ENCODE measurements around the gene ARID2.

ARID2 gene, protein sequence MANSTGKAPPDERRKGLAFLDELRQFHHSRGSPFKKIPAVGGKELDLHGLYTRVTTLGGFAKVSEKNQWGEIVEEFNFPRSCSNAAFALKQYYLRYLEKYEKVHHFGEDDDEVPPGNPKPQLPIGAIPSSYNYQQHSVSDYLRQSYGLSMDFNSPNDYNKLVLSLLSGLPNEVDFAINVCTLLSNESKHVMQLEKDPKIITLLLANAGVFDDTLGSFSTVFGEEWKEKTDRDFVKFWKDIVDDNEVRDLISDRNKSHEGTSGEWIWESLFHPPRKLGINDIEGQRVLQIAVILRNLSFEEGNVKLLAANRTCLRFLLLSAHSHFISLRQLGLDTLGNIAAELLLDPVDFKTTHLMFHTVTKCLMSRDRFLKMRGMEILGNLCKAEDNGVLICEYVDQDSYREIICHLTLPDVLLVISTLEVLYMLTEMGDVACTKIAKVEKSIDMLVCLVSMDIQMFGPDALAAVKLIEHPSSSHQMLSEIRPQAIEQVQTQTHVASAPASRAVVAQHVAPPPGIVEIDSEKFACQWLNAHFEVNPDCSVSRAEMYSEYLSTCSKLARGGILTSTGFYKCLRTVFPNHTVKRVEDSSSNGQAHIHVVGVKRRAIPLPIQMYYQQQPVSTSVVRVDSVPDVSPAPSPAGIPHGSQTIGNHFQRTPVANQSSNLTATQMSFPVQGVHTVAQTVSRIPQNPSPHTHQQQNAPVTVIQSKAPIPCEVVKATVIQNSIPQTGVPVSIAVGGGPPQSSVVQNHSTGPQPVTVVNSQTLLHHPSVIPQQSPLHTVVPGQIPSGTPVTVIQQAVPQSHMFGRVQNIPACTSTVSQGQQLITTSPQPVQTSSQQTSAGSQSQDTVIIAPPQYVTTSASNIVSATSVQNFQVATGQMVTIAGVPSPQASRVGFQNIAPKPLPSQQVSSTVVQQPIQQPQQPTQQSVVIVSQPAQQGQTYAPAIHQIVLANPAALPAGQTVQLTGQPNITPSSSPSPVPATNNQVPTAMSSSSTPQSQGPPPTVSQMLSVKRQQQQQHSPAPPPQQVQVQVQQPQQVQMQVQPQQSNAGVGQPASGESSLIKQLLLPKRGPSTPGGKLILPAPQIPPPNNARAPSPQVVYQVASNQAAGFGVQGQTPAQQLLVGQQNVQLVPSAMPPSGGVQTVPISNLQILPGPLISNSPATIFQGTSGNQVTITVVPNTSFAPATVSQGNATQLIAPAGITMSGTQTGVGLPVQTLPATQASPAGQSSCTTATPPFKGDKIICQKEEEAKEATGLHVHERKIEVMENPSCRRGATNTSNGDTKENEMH (N-terminal part only)

DNA sequence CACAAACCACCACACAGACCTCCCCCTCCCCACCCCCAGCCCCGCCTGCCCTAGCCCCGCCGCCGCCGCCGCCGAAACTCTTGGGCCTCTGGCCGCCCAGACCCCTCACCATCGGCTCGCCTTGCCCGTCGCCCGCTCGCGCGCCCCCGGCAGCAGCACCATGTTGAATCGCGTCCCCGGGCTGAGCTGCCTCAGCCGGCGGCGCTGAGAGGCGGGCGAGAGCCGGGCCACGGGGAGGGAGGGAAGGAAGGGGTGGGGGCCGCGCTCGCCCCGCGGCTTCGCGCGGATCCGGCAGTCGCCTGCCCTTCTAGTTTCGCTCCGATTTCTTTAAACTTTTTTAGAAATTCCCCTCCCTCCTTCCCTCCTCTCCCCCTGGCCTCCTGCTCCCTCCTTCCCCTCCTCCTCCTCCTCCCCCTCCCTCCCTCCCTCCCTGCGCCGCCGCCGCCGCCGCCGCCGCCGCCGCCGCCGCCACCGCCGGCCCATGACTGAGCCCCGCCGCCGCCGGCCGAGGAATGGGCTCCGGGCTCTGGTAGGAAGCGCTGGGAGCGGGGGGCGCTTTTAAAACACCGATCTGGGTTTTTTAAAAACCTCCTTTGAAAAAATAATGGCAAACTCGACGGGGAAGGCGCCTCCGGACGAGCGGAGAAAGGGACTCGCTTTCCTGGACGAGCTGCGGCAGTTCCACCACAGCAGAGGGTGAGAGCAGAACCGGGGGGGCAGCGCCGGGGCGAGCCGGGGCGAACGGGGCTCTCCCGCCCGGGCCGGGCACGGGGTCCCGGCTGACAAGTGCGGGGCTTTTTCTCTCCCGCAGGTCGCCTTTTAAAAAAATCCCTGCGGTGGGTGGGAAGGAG, at the start of gene ARID2:
TSS of gene ARID2 (plus strand) at position 474 of the 851 bp plus-strand sequence. CDS start at position 605, 131 bp downstream.
- in situ Hi-C loops (cut with MboI; ENCODE audit: low sequenced_read_pairs), result loop anchor here (25.0 kb wide), 1 partner anchor 567 kb away; no protein-coding TSS in a partner anchor

DNA sequence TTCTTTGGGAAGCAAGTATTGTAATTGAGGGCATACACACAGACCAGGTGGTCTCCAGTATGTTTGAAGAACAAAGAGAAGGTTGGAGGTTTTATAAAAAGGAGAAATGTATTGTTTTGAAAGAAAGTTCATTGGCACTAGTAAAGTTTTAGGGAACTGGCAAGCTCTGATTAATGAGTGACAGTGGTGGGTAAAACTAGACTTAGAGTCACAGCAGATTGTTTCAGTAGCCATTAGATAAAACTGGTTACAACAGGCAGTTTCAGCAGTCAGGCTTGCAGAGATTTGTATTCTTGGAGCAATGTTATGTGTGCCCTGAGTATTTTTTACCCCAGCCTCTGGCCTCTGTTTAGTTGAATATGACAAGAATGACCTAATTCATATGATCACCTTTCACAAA, 49.1 kb upstream of the ARID2 start:
- in situ Hi-C loops (cut with MboI; ENCODE audit: low sequenced_read_pairs), result no loop called here

DNA sequence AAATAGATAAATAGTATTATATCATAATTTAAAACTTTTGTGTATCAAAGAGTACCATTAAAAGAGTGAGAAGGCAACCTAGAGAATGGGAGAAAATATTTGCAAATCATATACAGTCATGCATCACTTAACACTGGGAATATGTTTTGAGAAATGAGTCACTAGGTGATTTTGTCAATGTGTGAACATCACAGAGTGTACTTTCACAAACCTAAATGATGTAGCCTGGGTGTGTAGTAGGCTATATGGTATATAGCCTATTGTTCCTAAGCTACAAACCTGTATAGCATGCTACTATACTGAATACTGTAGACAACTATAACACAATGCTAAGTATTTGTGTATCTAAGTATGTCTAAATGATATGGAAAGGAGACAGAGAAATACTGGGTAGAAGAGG, 48.0 kb upstream of the ARID2 start:
- in situ Hi-C loops (cut with MboI; ENCODE audit: low sequenced_read_pairs), result no loop called here

DNA sequence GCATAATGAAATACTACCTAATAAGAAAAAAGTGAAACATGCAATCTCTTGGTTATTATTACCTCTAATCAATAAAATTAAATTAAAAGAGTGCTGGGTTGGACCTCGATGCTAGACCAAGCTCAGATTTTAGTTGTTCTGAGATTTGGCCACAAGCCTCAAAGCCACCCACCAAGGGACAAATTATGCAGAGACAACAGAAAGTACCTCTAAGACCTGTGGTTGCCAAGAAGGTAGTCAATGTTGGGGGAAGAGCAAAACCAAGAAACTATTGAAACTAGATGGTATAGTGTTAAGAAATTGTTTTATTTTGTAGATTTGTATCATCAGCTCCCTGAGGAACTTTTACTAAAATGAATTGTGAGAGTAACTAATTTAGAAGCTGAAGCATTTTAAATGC, 43.8 kb upstream of the ARID2 start:
- in situ Hi-C loops (cut with MboI; ENCODE audit: low sequenced_read_pairs), result no loop called here

DNA sequence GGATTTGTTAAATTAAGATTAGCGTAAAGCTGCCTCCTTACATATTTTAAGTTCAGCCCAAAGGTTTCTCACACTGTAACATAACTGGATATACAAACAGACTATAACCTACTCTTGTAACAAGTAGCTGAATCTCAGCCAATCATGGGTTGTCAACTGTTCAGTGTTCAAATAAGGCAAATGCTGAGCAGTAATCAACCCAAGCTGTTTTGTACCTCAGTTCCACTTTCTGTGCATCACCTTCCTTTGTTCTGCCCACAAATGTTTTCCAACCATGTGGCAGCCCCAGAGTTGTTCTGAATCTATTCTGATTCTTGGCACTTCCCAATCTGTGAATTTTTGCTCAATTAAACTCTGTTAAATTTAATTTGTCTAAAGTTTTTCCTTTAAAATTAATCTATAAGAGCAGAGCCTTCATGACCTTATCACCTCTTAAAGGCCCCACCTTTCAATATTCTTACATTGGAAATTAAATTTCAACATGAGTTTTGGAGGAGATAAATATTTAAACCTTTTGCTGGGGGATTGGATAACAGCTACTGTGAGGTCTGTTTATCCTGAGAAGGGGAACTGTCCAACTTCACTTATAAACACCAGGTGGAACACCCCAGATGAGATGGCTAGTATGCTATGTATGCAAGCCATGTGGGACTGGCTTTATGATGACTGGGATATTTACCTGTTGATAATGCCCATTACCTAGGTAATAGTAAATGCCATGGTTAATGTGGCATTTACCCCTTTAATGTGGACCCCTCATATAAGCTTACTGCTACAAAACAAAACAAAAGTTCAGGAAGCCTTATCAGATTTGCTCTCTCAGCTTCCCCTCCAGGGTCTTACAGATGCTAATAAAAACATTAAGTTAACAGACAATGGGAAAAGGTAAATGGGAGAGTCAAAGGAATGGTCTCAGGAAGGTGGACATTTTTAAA, 42.2 kb upstream of the ARID2 start:
- in situ Hi-C loops (cut with MboI; ENCODE audit: low sequenced_read_pairs), result no loop called here

DNA sequence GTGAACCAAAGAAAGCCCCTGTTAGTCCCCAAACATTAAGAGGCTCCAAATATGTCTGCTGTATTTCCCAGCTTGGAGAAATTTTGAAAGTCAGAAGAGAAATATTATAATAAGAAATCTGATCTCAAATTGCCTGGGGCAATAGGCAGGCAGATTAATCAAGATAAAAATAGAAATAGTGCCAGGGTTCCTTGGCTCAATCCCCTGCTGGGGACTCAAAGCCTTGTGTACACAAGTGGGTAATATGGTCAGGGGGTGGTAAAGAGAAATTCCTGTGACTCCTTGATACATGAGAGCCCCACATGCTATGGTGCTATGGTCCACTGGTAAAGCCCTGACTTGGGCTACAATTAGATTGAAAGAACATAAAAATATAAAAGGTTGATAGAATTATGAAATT, 41.3 kb upstream of the ARID2 start:
- in situ Hi-C loops (cut with MboI; ENCODE audit: low sequenced_read_pairs), result no loop called here

DNA sequence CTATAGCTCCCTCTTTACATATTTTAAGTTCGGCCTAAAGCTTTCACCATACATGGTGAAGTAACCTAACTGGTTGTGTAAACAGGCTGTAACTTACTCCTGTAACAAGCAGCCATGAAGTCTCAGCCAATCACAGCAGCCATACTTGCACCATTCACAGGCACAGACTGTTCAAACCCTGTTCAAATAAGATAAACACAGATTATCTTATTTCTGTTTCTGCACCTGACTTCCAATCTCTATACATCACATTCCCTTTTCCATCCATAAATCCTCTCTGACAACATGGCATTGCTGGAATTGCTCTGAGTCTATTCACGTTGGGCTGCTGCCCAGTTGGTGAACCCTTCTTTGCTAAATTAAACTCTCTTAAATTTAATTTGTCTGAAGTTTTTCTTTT, 34.5 kb upstream of the ARID2 start:
- in situ Hi-C loops (cut with MboI; ENCODE audit: low sequenced_read_pairs), result no loop called here

DNA sequence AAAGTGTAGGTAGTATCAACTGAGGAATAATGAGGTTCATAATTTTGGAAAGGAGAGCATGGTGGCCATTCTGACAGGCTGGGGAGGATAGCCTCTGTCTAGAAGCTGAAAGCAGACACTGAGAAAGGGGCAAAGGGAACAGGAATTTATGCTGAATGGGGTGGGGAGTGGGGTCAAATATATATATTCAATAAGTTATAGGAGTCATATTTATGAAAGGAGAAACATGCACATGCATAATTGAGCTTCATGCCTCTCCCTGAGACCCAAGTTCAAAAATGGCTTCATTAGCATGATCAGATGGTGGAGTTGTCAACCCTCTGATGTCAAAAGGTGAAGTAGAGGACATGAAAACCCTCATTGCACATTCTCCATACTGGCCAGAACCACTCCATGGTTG, 33.9 kb upstream of the ARID2 start:
- in situ Hi-C loops (cut with MboI; ENCODE audit: low sequenced_read_pairs), result no loop called here

DNA sequence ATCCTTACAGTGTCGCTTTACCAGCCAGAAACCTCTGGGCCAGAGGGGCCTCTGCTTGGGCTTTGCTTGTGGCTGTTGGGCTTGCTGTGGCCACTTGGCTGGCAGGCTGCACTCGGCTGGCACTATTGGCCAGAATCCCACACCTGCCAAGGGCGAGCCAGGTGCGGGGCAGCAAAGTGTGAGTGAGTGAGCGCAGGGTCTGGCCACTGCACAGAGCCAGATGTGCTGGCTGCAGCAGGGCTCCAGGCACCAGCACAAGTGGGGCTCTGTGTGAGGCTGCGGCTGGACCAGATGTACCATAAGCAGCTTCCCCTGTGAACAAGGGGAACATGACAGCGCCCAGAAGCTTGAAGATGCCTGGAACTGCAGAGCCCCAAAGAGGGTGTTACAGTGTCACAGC, 33.5 kb upstream of the ARID2 start:
- in situ Hi-C loops (cut with MboI; ENCODE audit: low sequenced_read_pairs), result no loop called here

DNA sequence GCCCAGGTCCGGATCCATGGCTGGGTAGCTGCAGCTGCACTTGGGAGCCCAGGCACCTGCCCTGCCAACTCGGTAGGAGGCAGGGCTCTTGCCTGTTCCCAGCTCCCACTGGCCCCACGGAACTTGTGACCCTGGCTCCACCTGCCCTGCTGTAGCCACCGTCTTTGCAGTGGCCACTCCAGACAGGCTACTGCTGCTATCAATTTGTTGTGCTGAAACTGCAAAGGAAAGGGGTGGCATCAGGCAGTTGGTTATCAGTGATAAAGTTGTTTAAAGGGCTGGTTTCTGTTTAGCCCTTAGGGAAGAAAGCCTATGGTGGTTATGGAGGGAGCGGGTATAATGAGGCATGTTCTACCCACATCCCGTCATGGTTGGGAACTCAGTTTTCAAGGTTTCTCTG, 32.1 kb upstream of the ARID2 start:
- in situ Hi-C loops (cut with MboI; ENCODE audit: low sequenced_read_pairs), result no loop called here

DNA sequence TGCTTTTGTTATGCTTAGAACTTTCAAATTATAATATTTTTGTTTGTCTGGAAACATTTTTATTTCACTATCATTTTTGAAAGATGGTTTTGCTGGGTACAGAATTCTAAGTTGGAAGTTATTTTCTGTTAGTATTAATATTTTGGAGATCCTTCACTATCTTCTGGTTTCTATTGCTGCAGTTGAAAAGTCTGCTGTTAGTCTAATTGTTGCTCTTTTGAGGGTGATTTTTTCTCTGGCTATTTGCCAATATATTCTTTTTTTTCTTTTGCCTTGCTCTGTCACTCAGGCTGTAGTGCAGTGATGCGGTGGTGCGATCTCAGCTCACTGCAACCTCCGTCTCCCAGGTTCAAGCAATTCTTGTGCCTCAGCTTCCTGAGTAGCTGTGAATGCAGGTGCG, 28.2 kb upstream of the ARID2 start:
- in situ Hi-C loops (cut with MboI; ENCODE audit: low sequenced_read_pairs), result no loop called here

DNA sequence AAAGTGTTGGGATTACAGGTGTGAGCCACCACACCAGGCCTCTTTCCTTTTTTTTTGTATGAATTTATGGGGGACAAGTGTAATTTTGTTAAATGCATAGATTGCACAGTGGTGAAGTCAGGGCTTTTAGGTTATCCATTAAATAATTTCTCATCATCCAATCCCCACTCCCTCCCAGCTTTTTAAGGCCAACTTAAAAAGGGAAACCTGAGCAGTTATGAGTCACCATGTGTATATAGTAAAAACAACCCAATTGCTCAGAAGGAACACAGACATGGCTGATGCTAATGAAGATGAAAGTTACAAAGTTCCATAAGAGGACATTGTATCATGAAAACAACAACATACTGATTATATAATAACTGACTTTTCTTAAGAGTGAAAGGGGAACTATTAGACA, 25.6 kb upstream of the ARID2 start:
- in situ Hi-C loops (cut with MboI; ENCODE audit: low sequenced_read_pairs), result no loop called here

DNA sequence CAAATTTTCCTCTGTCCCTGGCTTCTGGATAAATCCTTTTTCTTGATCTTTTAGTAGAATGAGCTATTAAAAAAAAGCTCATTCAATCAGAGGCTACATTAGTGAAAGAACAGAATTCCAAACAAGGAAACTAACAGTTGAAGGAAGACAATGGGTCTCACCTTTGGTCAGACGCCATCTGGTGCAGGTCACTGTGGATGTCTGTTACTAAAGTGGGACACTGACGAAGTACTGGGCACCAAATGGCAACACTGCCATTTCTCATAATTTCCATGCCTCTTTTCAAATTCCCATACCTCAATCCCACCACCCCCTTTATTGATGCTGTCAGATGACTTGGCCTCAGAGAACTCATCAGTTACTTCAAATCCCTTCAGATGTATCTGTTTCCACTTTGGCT, 24.5 kb upstream of the ARID2 start:
- in situ Hi-C loops (cut with MboI; ENCODE audit: low sequenced_read_pairs), result no loop called here

DNA sequence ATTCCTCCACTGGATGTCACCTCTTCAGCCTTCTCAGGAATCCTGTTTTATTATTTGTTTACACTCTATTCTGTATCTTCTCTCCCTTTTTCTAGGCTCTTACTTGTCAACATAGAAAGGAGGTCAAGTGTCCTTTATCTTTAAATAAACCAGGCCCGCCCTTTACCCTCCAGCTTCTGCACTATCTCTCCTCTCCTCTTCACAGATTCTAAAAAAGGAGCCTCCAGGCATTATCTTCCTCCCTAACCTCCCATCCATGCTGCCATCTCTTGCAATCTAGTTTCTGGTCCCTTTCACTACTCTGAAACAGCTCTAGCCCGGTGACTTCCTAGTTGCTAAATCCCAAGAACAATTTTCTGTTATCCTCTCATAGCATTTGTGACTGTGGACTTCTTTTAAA, 24.1 kb upstream of the ARID2 start:
- in situ Hi-C loops (cut with MboI; ENCODE audit: low sequenced_read_pairs), result no loop called here

DNA sequence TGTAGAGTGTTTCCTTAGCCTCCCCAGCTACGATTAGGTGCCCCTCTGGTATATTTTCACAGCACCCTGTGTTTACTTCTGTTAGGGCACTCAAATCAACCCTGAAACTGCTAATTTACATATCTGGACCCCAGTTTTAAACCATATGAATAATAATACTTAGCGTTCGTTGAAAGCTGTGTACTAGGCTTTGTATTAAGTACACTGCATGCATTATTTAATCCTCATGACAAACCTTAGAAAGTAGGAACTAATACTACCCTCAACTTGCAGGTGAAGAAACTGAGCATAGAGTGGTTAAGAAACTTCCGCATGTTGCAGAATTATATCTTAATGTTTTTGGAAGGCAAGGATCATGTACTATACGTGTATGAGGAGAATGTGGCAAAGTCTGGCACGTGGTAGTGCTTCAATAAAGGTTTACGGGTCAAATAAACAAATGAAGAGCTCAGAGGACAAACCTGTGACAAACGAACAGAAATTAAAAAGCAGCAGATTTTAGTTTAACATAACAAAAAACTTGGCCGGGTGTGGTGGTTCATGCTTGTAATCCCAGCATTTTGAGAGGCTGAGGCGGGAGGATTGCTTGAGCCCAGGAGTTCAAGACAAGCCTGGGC, 22.2 kb upstream of the ARID2 start:
- in situ Hi-C loops (cut with MboI; ENCODE audit: low sequenced_read_pairs), result no loop called here

DNA sequence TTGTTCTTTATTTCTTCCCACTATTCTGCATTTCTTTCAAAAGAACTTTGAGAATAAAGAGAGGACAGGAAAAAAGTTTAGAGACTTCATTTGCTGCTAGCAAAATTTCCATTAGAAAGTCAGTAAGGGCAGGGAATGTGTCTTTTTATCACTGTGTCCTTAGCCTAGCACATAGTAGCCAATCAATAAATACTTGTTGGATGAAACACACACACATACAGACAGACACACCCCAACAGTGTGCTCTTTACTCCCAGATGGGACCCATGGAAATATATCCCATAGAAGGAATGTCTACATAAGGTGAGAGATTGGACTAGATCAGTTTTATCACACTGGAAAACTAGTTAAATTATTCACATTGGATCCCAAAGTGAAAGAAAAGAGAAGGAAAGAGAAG, 21.1 kb upstream of the ARID2 start:
- in situ Hi-C loops (cut with MboI; ENCODE audit: low sequenced_read_pairs), result no loop called here

DNA sequence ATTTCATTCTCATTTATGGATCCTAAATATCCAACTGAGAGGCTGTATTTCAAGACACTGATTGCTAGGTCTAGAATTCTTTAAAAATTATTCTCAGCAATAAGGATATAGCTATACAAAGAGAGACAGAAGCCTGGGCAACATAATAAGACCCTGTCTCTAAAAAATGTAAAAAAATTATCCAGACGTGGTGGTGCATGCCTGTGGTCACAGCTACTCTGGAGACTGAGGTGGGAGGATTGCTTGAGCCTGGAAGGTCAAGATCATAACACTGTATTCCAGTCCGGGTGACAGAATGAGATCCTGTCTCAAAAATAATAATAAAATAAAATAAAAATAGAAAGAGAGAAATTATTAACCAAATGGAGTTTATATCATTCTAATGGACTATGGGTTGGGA, 20.6 kb upstream of the ARID2 start:
- in situ Hi-C loops (cut with MboI; ENCODE audit: low sequenced_read_pairs), result no loop called here

DNA sequence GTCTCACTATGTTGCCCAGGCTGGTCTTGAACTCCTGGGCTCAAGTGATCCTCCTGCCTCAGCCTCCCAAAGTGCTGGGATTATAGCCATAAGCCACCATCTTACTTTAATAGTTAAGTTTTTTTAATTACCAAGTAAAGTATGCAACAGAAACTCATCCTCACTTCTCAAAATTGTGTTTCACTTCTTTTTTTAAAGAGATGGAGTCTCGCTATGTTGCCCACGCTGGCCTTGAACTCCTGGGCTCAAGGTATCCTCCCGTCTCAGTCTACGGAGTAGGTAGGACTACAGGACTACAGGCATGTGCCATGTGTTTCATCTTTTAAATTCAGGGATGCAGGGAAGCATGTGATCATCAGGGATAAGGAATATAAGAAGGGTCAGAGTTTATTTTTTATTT, 17.2 kb upstream of the ARID2 start:
- in situ Hi-C loops (cut with MboI; ENCODE audit: low sequenced_read_pairs), result no loop called here

DNA sequence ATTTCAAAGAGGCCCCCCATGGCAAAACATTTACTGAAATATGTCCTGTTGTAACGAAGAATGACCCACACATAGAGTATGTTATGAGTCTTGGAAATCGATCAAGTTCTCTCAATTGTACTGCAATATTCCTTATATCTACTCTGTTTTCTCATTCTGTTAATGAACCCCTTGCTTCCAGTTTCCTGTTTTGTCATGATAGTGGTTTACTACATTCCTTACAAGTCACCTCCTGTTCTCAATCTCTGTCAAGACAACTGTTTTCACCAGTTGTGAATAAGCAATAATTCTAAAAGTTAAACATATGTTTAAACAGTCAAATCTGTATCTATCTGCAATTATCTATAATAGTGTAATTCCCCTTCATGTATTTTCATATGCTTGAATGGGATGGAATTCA, 16.4 kb upstream of the ARID2 start:
- in situ Hi-C loops (cut with MboI; ENCODE audit: low sequenced_read_pairs), result no loop called here
